Caki2 (cell line): ENCODE data around the gene UBXN4. TPM values are rescaled to one million over a fixed set of nuclear protein-coding genes. Genes with fewer than 3 reads are reported as not detected.
"Not testable (repeated sequence)": the region's sequence is repeated elsewhere in the genome, so short reads cannot be mapped to it uniquely, and the experiment has no call there.

ENCODE experiments used
- DNase-seq: peaks from one replicate; pipeline ENCODE4 v3.0.0-alpha.2; 2015; ENCODE audit warnings: low read depth
- in situ Hi-C: cut with HindIII; loops from 2 replicates; pipeline ENCODE4 v1.10.0; 2016; ENCODE audit warnings: low sequenced_read_pairs, low pct_unique_long_range_greater_than_20kb, mixed read lengths
- total RNA-seq: library from RNA; depleted of rRNA; stranded (reverse); fragments of >200 nt; shearing (Covaris generic); gene quantifications from 2 replicates; pipeline ENCODE4 v1.2.3, GENCODE V29; 2014; ENCODE audit warnings: low replicate concordance

UBXN4 gene
- total RNA-seq, 1 experiment from 2014 or later: 41.1 TPM

- in situ Hi-C loops: no loop called here
- peak; percentile 70 for DNase-seq
Measured at GRCh38 chr2:135797497-135798274, 56.0 kb downstream of the UBXN4 start.

GRCh38 chr2:135798275-135798705, 56.6 kb downstream of the UBXN4 start:
- in situ Hi-C loops: no loop called here

GRCh38 chr2:135798762-135799161, 57.1 kb downstream of the UBXN4 start:
- DNase-seq: no peak
- in situ Hi-C loops: no loop called here

More at GRCh38 chr2:135798275-135798705, 56.6 kb downstream of the UBXN4 start:
- DNase-seq: no peak

- DNase-seq: no peak
- in situ Hi-C loops: no loop called here
Measured at GRCh38 chr2:135799738-135800137, 58.1 kb downstream of the UBXN4 start.

GRCh38 chr2:135800513-135801460, 59.1 kb downstream of the UBXN4 start:
- in situ Hi-C loops: no loop called here
- no peak for DNase-seq

- DNase-seq: no peak
- in situ Hi-C loops: no loop called here
Measured at GRCh38 chr2:135802350-135802749, 60.7 kb downstream of the UBXN4 start.

GRCh38 chr2:135803278-135803677, 61.6 kb downstream of the UBXN4 start:
- in situ Hi-C loops: no loop called here

GRCh38 chr2:135807874-135808273, 66.2 kb downstream of the UBXN4 start:
- DNase-seq, in situ Hi-C loops: not testable (repeated sequence)

More at GRCh38 chr2:135803278-135803677, 61.6 kb downstream of the UBXN4 start:
- DNase-seq: no peak

GRCh38 chr2:135812907-135813511, 71.4 kb downstream of the UBXN4 start:
- in situ Hi-C loops: no loop called here
- DNase-seq: no peak

- no peak for DNase-seq
- in situ Hi-C loops: no loop called here
Measured at GRCh38 chr2:135815269-135815668, 73.6 kb downstream of the UBXN4 start.

GRCh38 chr2:135817466-135817865, 75.8 kb downstream of the UBXN4 start:
- in situ Hi-C loops: no loop called here
- DNase-seq: no peak

GRCh38 chr2:135817951-135818350, 76.3 kb downstream of the UBXN4 start:
- in situ Hi-C loops: no loop called here
- no peak for DNase-seq

- in situ Hi-C loops: no loop called here
- DNase-seq: no peak
Measured at GRCh38 chr2:135818937-135819610, 77.4 kb downstream of the UBXN4 start.

GRCh38 chr2:135820003-135820618, 78.5 kb downstream of the UBXN4 start:
- no peak for DNase-seq
- in situ Hi-C loops: no loop called here

GRCh38 chr2:135821190-135821589, 79.5 kb downstream of the UBXN4 start:
- DNase-seq: no peak
- in situ Hi-C loops: no loop called here

- in situ Hi-C loops: no loop called here
- DNase-seq: no peak
Measured at GRCh38 chr2:135822855-135823254, 81.2 kb downstream of the UBXN4 start.

GRCh38 chr2:135825131-135825530, 83.5 kb downstream of the UBXN4 start:
- in situ Hi-C loops: no loop called here
- DNase-seq: no peak
